NCI-H69 (cell line): Measurements from ENCODE around the gene ADCY1.

Source experiments
- DNase-seq: peaks from one replicate; lab custom pipeline; 2025; lab: John Stamatoyannopoulos, UW

Gene ADCY1

GRCh38 chr7:45594745-45595535 lies 20.8 kb downstream of the ADCY1 start:
- DNase-seq: no peak

GRCh38 chr7:45595809-45596664 lies 21.9 kb downstream of the ADCY1 start:
- no peak for DNase-seq

- DNase-seq: no peak
Observed at GRCh38 chr7:45596665-45597095, 22.5 kb downstream of the ADCY1 start.

- no peak for DNase-seq
Observed at GRCh38 chr7:45597286-45597984, 23.3 kb downstream of the ADCY1 start.

- no peak for DNase-seq
Observed at GRCh38 chr7:45598886-45599520, 24.8 kb downstream of the ADCY1 start.

- no peak for DNase-seq
Observed at GRCh38 chr7:45599851-45600706, 25.9 kb downstream of the ADCY1 start.

- no peak for DNase-seq
Observed at GRCh38 chr7:45601094-45601493, 26.9 kb downstream of the ADCY1 start.

GRCh38 chr7:45601816-45602540 lies 27.8 kb downstream of the ADCY1 start:
- DNase-seq: no peak

- no peak for DNase-seq
Observed at GRCh38 chr7:45606050-45606449, 31.9 kb downstream of the ADCY1 start.

- DNase-seq: no peak
Observed at GRCh38 chr7:45606931-45607330, 32.8 kb downstream of the ADCY1 start.

- DNase-seq: no peak
Observed at GRCh38 chr7:45609180-45609579, 35.0 kb downstream of the ADCY1 start.

- DNase-seq: no peak
Observed at GRCh38 chr7:45610019-45610418, 35.9 kb downstream of the ADCY1 start.

GRCh38 chr7:45610660-45611299 lies 36.6 kb downstream of the ADCY1 start:
- no peak for DNase-seq

GRCh38 chr7:45617166-45617565 lies 43.0 kb downstream of the ADCY1 start:
- no peak for DNase-seq

GRCh38 chr7:45622058-45622457 lies 47.9 kb downstream of the ADCY1 start:
- DNase-seq: no peak

GRCh38 chr7:45623157-45623556 lies 49.0 kb downstream of the ADCY1 start:
- DNase-seq: no peak

- no peak for DNase-seq
Observed at GRCh38 chr7:45623740-45624391, 49.7 kb downstream of the ADCY1 start.

- DNase-seq: no peak
Observed at GRCh38 chr7:45624392-45624760, 50.2 kb downstream of the ADCY1 start.

GRCh38 chr7:45625067-45625466 lies 50.9 kb downstream of the ADCY1 start:
- no peak for DNase-seq
